HG03159 (cell line): Measurements from ENCODE around the gene GDNF.
"Not testable (repeated sequence)": the region's sequence is repeated elsewhere in the genome, so short reads cannot be mapped to it uniquely, and the experiment has no call there.

Experiments
- ATAC-seq: cut with Tn5 transposase; IDR thresholded peaks from one replicate; pipeline ENCODE4 v1.9.1; 2021; ENCODE audit warnings: mild to moderate bottlenecking, moderate library complexity; ENCODE audit not compliant: unreplicated experiment

Gene GDNF

GRCh38 chr5:37839407-37840052, at the start of gene GDNF:
Gene GDNF (minus strand): TSS chr5:37840041. CDS start chr5:37834796, 5,245 bp downstream.
- ATAC-seq: no peak

DNA sequence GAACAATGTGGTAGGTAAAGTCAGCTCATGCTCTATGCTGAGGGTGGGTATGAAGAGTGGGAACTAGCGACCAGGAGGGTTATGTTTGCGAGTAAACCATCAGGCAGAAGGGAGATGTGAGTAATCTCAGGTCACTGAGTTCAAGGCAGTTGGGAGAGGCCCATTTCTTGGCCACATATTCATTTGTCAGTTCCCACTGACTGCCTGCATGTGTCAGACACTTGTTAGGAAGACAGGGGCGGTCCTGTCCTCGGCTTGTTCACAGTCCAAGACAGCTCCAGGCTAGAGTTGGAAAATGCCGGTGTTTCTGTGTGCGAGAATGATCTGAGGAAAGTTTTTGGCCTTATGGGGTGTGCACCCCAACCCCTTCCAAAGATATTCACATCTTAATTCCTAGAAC, 48.6 kb upstream of the GDNF start:
- no peak for ATAC-seq

GRCh38 chr5:37886242-37886905, 46.5 kb upstream of the GDNF start:
- no peak for ATAC-seq

DNA sequence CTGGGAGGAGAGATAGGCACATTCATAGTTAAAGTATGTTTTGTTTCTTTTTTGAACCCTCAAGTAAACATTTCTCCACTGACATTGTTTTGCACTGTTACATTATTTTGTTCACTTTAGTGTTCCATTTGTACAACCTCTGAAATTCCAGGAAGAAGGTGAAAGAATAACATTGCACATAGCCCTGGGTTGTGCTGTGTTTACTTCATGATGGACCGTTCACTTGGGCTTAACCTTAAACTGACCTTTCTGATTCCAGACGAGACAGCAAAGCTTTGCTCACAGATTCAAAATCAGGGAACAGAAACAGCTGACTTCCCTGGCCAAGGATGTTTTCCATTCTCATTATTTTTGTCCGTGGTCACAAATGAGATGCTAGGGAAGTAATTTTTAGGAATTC, 42.8 kb upstream of the GDNF start:
- no peak for ATAC-seq

- ATAC-seq: peak; percentile 89
Observed at GRCh38 chr5:37881359-37881758, 41.5 kb upstream of the GDNF start.

DNA sequence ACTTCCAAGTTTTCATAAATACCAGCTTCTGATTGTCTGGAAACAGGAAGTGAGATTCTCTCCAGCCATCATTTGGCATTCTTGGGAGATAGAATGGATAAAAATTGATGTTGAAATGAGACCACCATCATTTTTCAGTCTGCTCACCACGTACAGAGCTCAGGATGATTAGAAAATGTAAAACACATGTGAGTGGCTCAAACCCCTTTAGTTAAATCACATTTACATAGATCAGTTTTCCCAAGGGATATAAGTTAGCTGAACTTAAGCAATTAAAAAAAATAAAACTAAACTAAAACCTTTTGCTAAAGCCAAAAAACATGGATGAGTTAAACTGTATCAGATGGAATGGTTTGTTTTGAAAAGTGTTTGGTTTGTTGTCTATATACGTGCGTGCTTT, 37.1 kb upstream of the GDNF start:
- ATAC-seq: no peak

GRCh38 chr5:37876245-37876644, 36.4 kb upstream of the GDNF start:
- no peak for ATAC-seq

GRCh38 chr5:37875051-37875787, 35.4 kb upstream of the GDNF start:
- no peak for ATAC-seq

GRCh38 chr5:37873988-37874387, 34.1 kb upstream of the GDNF start:
- no peak for ATAC-seq

GRCh38 chr5:37871023-37871815, 31.4 kb upstream of the GDNF start:
- no peak for ATAC-seq

DNA sequence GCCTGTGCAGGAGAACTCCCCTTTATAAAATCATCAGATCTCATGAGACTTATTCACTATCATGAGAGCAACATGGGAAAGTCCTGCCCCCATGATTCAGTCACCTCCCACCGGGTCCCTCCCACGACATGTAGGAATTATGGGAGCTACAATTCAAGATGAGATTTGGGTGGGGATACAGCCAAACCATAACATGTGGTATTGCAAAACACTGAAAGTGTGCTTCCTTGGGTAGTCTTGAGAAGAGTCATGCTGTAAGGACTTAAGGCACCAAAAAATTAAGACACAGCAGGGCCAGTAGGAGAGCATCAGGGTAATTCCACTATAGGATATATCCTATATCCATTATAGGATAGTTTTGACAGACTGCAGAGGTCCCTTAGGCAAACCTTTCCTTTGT, 29.4 kb upstream of the GDNF start:
- ATAC-seq: no peak

DNA sequence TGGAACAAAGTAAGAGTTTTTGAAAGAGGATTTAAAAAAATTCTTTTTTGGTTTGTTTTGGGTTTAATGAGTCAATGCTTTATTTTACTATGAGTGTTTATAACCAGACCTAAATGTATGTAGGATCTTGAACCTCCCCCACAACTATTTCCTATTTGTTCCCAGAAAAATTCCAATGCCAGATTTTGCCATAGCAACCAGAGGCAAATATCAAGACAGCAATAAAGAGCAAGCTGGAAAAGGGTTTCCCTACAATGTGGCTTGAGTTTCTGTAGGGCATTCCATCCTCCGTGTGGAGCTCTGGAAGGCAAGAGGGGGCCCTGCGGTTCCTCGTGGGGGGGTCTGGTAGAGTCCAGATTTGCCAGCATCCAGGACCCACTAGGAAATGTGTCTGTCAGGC, 27.8 kb upstream of the GDNF start:
- ATAC-seq: no peak

GRCh38 chr5:37862907-37863306, 23.1 kb upstream of the GDNF start:
- ATAC-seq: not testable (repeated sequence)

DNA sequence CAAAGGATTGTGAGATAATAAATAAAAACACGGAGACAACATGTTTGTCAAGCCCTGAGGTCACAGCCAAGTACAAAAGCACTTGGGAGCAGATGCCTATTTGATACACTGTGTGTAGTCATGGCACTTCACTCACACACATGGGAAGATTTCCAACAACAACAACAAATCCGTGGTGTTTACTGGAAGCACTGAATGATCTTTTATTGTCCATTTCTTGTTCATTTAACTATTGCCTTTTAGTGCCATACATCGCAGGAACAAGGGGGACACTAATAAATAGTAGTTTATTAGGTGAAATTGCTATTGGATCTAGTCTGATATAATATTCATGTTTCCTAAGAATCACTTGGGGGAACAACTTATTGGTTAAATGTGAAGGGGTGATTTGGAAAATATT, 20.4 kb upstream of the GDNF start:
- no peak for ATAC-seq

- peak; percentile 98 for ATAC-seq
Observed at GRCh38 chr5:37859805-37860204, 20.0 kb upstream of the GDNF start.

- ATAC-seq: no peak
Observed at GRCh38 chr5:37858250-37858649, 18.4 kb upstream of the GDNF start.

DNA sequence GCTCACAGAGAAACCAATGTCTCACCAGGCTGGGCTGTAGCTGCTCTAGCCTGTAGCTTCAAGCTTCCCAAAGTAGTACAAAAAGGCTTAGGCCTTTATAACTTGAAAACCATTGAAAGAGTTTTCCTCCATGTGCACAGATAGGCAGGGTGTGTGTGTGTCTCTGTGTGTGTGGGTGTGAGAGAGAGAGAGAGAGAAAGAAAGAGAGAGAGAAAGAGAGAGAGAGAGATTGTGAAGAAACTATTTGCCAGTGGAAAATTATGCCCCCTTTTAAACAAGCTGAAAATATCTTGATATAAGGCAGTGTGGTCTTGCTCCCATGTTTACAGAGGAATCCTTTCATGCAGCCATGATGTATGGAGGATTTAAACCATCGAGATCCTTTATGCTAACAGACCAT, 17.9 kb upstream of the GDNF start:
- ATAC-seq: no peak

GRCh38 chr5:37855438-37855837, 15.6 kb upstream of the GDNF start:
- no peak for ATAC-seq

- no peak for ATAC-seq
Observed at GRCh38 chr5:37851305-37851704, 11.5 kb upstream of the GDNF start.

GRCh38 chr5:37850226-37850865, 10.5 kb upstream of the GDNF start:
- no peak for ATAC-seq

- ATAC-seq: no peak
Observed at GRCh38 chr5:37849641-37850040, 9.8 kb upstream of the GDNF start.
